GM20000 (cell line): ENCODE measurements around the gene IFRD2.

Experiments used
- DNase-seq: peaks from one replicate; pipeline ENCODE4 v3.0.0; 2012; ENCODE audit warnings: low spot score
- CTCF ChIP-seq: IDR thresholded peaks from 2 replicates; pipeline ENCODE4 v1.5.1; 2012; ENCODE audit warnings: mild to moderate bottlenecking, control low read depth; ENCODE audit errors: extremely low read depth, missing control alignments

Gene IFRD2

GRCh38 chr3:50294492-50295403 lies 2.5 kb upstream of the IFRD2 start:
- DNase-seq = no peak
- TF ChIP-seq CTCF = no peak

GRCh38 chr3:50294089-50294488 lies 1.9 kb upstream of the IFRD2 start:
- DNase-seq = no peak
- no peak for TF ChIP-seq CTCF

- no peak for TF ChIP-seq CTCF
- no peak for DNase-seq
Measured at GRCh38 chr3:50293079-50293801, 1.0 kb upstream of the IFRD2 start.

GRCh38 chr3:50290161-50290641 lies 2.0 kb downstream of the IFRD2 start:
- DNase-seq = no peak
- TF ChIP-seq CTCF = no peak

- no peak for TF ChIP-seq CTCF
- no peak for DNase-seq
Measured at GRCh38 chr3:50289130-50289529, 3.1 kb downstream of the IFRD2 start.

- TF ChIP-seq CTCF = no peak
- DNase-seq = no peak
Measured at GRCh38 chr3:50288387-50289007, 3.7 kb downstream of the IFRD2 start.
